Astrocyte of the cerebellum (primary cell): ENCODE results near the gene OCSTAMP.

Source experiments
- DNase-seq: peaks from one replicate; pipeline ENCODE4 v3.0.0-alpha.2; 2011; ENCODE audit warnings: low read depth
- H3K4me3 ChIP-seq: 2 replicates; pipeline ENCODE4 v1.5.1; 2011; ENCODE audit warnings: mild to moderate bottlenecking, low read depth, low read length, moderate library complexity
- CTCF ChIP-seq: IDR thresholded peaks from 2 replicates; pipeline ENCODE4 v1.5.1; 2012; ENCODE audit warnings: low read length, low read depth, moderate library complexity, mild to moderate bottlenecking; ENCODE audit errors: missing control alignments
- in situ Hi-C: cut with HindIII; loops from 2 replicates; pipeline ENCODE4 v1.10.0; 2017; ENCODE audit warnings: low sequenced_read_pairs

Gene OCSTAMP

GRCh38 chr20:46509523-46509922, 40.9 kb downstream of the OCSTAMP start:
- in situ Hi-C loops = no loop called here
- TF ChIP-seq CTCF = no peak
- no peak for DNase-seq

GRCh38 chr20:46507760-46508407, 42.6 kb downstream of the OCSTAMP start:
- TF ChIP-seq CTCF = no peak
- no peak for DNase-seq
- in situ Hi-C loops = no loop called here
- H3K4me3 ChIP-seq = no peak overlapping the region

More at GRCh38 chr20:46509523-46509922, 40.9 kb downstream of the OCSTAMP start:
- H3K4me3 ChIP-seq = no peak overlapping the region

GRCh38 chr20:46505506-46505905, 44.9 kb downstream of the OCSTAMP start:
- no peak for DNase-seq
- H3K4me3 ChIP-seq = no peak overlapping the region
- in situ Hi-C loops = no loop called here
- TF ChIP-seq CTCF = no peak

- TF ChIP-seq CTCF = no peak
- H3K4me3 ChIP-seq = no peak overlapping the region
- no peak for DNase-seq
- in situ Hi-C loops = no loop called here
Observed at GRCh38 chr20:46501961-46502360, 48.5 kb downstream of the OCSTAMP start.

DNA sequence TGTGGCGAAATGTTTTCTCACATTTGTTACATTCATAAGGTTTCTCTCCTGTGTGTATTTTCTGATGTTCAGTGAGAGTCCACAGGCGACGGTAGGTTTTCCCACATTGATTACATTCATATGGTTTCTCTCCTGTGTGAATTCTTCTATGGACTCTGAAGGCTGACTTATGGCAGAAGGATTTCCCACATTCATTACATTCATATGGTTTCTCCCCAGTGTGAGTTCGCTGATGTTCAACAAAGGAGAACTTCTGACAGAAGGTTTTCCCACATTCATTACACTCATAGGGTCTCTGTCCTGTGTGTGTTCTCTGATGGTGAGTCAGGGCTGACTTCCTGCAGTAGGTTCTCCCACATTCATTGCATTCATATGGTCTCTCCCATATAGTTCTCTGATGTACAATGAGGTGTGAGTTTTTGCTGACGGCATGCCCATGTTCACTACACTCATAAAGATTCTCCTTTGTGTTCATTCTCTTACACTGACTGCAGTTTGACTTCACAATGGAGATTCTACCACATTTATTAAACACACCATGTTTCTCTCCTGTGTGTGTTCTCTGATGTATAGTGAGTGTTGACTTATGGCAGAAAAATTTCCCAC, 49.0 kb downstream of the OCSTAMP start:
- no peak for DNase-seq
- no peak overlapping the region for H3K4me3 ChIP-seq
- in situ Hi-C loops = no loop called here
- no peak for TF ChIP-seq CTCF

DNA sequence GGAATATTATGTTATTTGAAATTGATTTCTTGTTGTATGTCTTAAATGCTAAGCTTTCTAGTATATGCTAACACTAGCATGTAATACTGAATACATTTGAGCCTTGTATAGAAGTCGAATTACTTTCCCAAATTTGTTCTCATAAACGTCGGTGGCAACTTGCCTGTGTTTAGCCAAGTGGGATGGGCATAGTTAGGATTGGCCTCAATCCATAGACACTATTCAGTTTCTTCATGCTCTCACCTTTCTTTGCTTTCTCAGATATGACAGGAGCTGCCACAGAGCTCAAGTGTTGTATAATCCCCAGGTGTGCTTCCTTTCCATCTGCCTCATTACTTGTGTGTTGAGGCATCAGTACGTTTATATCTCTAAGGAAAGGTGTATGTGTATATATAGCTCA, 56.4 kb downstream of the OCSTAMP start:
- DNase-seq = no peak
- no peak overlapping the region for H3K4me3 ChIP-seq
- no peak for TF ChIP-seq CTCF
- in situ Hi-C loops = no loop called here
